KMS-11 (cell line): ENCODE data around the gene TRIM4.
"Not testable (repeated sequence)": the region's sequence is repeated elsewhere in the genome, so short reads cannot be mapped to it uniquely, and the experiment has no call there.

Experiments used
- H2AFZ ChIP-seq: fragments of 200-600 bp; sonication (generic); 2 replicates; pipeline ENCODE4 v1.6.1; 2016; ENCODE audit warnings: antibody characterized with exemption, mixed run types, low read depth
- H3K27ac ChIP-seq: fragments of 200-600 bp; sonication (generic); 2 replicates; pipeline ENCODE4 v1.6.1; 2016; ENCODE audit warnings: mild to moderate bottlenecking, mixed run types
- H3K27me3 ChIP-seq: fragments of 200-600 bp; sonication (generic); 2 replicates; pipeline ENCODE4 v1.6.1; 2017; ENCODE audit warnings: mild to moderate bottlenecking, low read depth, mixed run types, moderate library complexity; ENCODE audit not compliant: insufficient read depth
- H3K36me3 ChIP-seq: fragments of 200-600 bp; sonication (generic); 2 replicates; pipeline ENCODE4 v1.6.1; 2017; ENCODE audit warnings: mild to moderate bottlenecking, mixed run types; ENCODE audit not compliant: insufficient read depth
- H3K4me1 ChIP-seq: fragments of 200-600 bp; sonication (generic); 2 replicates; pipeline ENCODE4 v1.6.1; 2016; ENCODE audit warnings: mild to moderate bottlenecking, low read depth, mixed run types; ENCODE audit not compliant: poor library complexity, severe bottlenecking
- H3K4me2 ChIP-seq: fragments of 200-600 bp; sonication (generic); 2 replicates; pipeline ENCODE4 v1.7.0; 2016; ENCODE audit warnings: mild to moderate bottlenecking, mixed run types
- H3K4me3 ChIP-seq: fragments of 200-600 bp; sonication (generic); IDR thresholded peaks from 2 replicates; pipeline ENCODE4 v1.6.1; 2017; ENCODE audit warnings: low read depth, low read length, mixed read lengths; ENCODE audit not compliant: insufficient read depth
- H3K79me2 ChIP-seq: fragments of 200-600 bp; sonication (generic); 2 replicates; pipeline ENCODE4 v1.6.1; 2016; ENCODE audit warnings: low read depth, mixed run types; ENCODE audit not compliant: insufficient read depth
- H3K9ac ChIP-seq: fragments of 200-600 bp; sonication (generic); 2 replicates; pipeline ENCODE4 v1.6.1; 2016; ENCODE audit warnings: mild to moderate bottlenecking, mixed run types
- H4K20me1 ChIP-seq: fragments of 200-600 bp; sonication (generic); 2 replicates; pipeline ENCODE4 v1.6.1; 2016; ENCODE audit warnings: mild to moderate bottlenecking, mixed run types; ENCODE audit not compliant: insufficient read depth
- TF ChIP-seq, protein P1 (sequence below): fragments of 200-600 bp; sonication (generic); conservative IDR thresholded peaks from 2 replicates; pipeline ENCODE4 v1.6.1; 2017; ENCODE audit warnings: low read depth, mild to moderate bottlenecking, antibody characterized with exemption, low read length, moderate library complexity, mixed read lengths

The TRIM4 gene

DNA sequence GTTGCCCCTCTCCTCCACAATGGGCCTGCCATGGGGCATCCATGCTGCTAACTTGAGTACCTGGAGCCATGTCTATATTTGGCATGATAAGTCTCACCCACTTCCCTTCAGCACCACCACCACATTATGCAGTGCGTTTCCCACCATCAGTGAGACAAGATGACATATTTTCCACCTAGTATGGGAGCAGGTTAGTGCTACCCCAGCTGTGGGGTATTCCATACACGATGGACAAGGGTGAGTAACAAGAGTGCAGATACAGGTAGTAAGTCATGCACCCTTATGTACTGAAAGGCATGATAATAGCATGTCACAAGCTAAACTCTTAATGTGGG lies 21.3 kb downstream of the TRIM4 start:
- no peak overlapping the region for H3K9ac ChIP-seq
- no peak overlapping the region for H2AFZ ChIP-seq
- no peaks in the 10 kb centered on the region for H4K20me1 ChIP-seq
- H3K27ac ChIP-seq = no peak overlapping the region
- no peak overlapping the region for H3K4me2 ChIP-seq
- no peaks in the 10 kb centered on the region for H3K27me3 ChIP-seq
- H3K4me3 ChIP-seq = no peak overlapping the region
- H3K79me2 ChIP-seq = no peaks in the 10 kb centered on the region
- H3K4me1 ChIP-seq = no peaks in the 10 kb centered on the region
- H3K36me3 ChIP-seq = no peaks in the 10 kb centered on the region
- TF ChIP-seq, protein P1, sequence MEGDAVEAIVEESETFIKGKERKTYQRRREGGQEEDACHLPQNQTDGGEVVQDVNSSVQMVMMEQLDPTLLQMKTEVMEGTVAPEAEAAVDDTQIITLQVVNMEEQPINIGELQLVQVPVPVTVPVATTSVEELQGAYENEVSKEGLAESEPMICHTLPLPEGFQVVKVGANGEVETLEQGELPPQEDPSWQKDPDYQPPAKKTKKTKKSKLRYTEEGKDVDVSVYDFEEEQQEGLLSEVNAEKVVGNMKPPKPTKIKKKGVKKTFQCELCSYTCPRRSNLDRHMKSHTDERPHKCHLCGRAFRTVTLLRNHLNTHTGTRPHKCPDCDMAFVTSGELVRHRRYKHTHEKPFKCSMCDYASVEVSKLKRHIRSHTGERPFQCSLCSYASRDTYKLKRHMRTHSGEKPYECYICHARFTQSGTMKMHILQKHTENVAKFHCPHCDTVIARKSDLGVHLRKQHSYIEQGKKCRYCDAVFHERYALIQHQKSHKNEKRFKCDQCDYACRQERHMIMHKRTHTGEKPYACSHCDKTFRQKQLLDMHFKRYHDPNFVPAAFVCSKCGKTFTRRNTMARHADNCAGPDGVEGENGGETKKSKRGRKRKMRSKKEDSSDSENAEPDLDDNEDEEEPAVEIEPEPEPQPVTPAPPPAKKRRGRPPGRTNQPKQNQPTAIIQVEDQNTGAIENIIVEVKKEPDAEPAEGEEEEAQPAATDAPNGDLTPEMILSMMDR = no peak

GRCh38 chr7:99897322-99898022 lies 21.9 kb downstream of the TRIM4 start:
- H4K20me1 ChIP-seq = no peaks in the 10 kb centered on the region
- no peak overlapping the region for H3K4me2 ChIP-seq
- H3K36me3 ChIP-seq = no peaks in the 10 kb centered on the region
- no peaks in the 10 kb centered on the region for H3K79me2 ChIP-seq
- TF ChIP-seq, protein P1 = no peak
- no peak overlapping the region for H3K27ac ChIP-seq
- no peak overlapping the region for H3K9ac ChIP-seq
- H3K4me3 ChIP-seq = no peak overlapping the region
- no peaks in the 10 kb centered on the region for H3K4me1 ChIP-seq
- no peaks in the 10 kb centered on the region for H3K27me3 ChIP-seq
- no peak overlapping the region for H2AFZ ChIP-seq

DNA sequence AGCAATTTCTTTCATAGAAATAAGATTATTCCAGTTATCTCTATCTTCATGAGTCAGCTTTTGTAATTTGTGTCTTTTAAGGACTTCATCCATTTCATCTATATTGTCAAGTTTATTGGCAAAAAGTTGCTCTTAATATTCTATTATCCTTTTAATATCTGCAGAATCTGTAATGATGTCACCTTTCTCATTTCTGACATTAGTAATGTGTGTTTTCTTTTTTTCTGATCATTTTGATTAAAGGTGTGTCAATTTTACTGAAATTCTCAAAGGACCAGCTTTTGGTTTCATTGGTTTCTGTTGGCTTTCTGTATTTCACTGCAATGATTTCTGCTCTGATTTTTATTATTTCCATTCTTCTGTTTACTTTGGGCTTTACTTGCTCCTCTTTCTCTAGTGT lies 24.6 kb downstream of the TRIM4 start:
- Histone ChIP-seq H3K4me1 (no peaks in the 10 kb centered on the region), H3K9ac (no peak overlapping the region), H3K4me2 (no peak overlapping the region), H4K20me1 (no peaks in the 10 kb centered on the region), H3K36me3 (no peaks in the 10 kb centered on the region), H3K4me3 (no peak overlapping the region), H3K27ac (no peak overlapping the region), H3K27me3 (no peaks in the 10 kb centered on the region), H3K79me2 (no peaks in the 10 kb centered on the region), H2AFZ (no peak overlapping the region)
- TF ChIP-seq, protein P1 = no peak

- TF ChIP-seq, protein P1 = no peak
- Histone ChIP-seq H2AFZ (no peak overlapping the region), H3K27me3 (no peaks in the 10 kb centered on the region), H3K4me3 (no peak overlapping the region), H3K4me2 (no peak overlapping the region), H3K79me2 (no peaks in the 10 kb centered on the region), H3K4me1 (no peaks in the 10 kb centered on the region), H3K9ac (no peak overlapping the region), H3K36me3 (no peaks in the 10 kb centered on the region), H3K27ac (no peak overlapping the region), H4K20me1 (no peaks in the 10 kb centered on the region)
Observed at GRCh38 chr7:99893280-99893679, 26.1 kb downstream of the TRIM4 start.

- H4K20me1 ChIP-seq, H3K4me2 ChIP-seq, H3K79me2 ChIP-seq: not testable (repeated sequence)
Observed at GRCh38 chr7:99890348-99890747, 29.0 kb downstream of the TRIM4 start.

DNA sequence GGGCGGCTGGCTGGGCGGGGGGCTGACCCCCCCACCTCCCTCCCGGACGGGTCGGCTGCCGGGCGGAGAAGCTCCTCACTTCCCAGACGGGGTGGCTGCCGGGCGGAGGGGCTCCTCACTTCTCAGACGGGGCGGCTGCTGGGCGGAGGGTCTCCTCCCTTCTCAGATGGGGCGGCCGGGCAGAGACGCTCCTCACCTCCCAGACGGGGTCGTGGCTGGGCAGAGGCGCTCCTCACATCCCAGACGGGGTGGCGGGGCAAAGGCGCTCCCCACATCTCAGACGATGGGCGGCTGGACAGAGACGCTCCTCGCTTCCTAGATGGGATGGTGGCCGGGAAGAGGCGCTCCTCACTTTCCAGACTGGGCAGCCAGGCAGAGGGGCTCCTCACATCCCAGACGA lies 31.0 kb downstream of the TRIM4 start:
- H3K27ac ChIP-seq, H4K20me1 ChIP-seq, H3K4me1 ChIP-seq, H3K4me3 ChIP-seq, H3K27me3 ChIP-seq, H3K79me2 ChIP-seq, H3K9ac ChIP-seq, H3K36me3 ChIP-seq, H2AFZ ChIP-seq, H3K4me2 ChIP-seq: not testable (repeated sequence)

More at GRCh38 chr7:99890348-99890747, 29.0 kb downstream of the TRIM4 start:
- H3K9ac ChIP-seq, H3K27me3 ChIP-seq, H2AFZ ChIP-seq, H3K27ac ChIP-seq, H3K4me1 ChIP-seq, H3K4me3 ChIP-seq, H3K36me3 ChIP-seq: not testable (repeated sequence)
